HepG2 (cell line): ENCODE results near the gene GNB3. TPM values are rescaled to one million over a fixed set of nuclear protein-coding genes. Genes with fewer than 3 reads are reported as not detected.

Experiments
- ATAC-seq: fragments of 200-7000 bp; cut with Tn5 transposase; 3 replicates; pipeline ENCODE4 v1.9.1; 2020; ENCODE audit warnings: mild to moderate bottlenecking, moderate library complexity
- BruUV-seq: library from RNA; stranded (reverse); fragments of 400-500 nt; replicated peaks from 2 replicates; lab custom pipeline; 2021; lab: Mats Ljungman, UMichigan
- CTCF ChIA-PET: fragments of 300-600 bp; formaldehyde crosslinking; extraction: SDS; loops from one replicate; lab custom pipeline; 2021; ENCODE audit warnings: low total read pairs, inconsistent platforms, low intra/inter-chr PET ratio; lab: Yijun Ruan, JAX
- POLR2A ChIA-PET: fragments of 350-600 bp; sonication (Branson Sonifier 250); formaldehyde crosslinking; loops from one replicate; lab custom pipeline; 2020; ENCODE audit warnings: antibody characterized with exemption, inconsistent platforms; lab: Yijun Ruan, JAX
- DNase-seq: peaks from one replicate; pipeline ENCODE4 v3.0.0-alpha.2; 2015; ENCODE audit warnings: low spot score
- FAIRE-seq: peaks from 3 replicates; lab custom pipeline; 2011; peaks lifted over from hg19 to GRCh38; lab: Jason Lieb, UNC
- H2AFZ ChIP-seq: one replicate; pipeline ENCODE4 v1.6.1; 2011; ENCODE audit warnings: low read length, inconsistent platforms
- H3K27ac ChIP-seq: fragments of 300-600 bp; 3 replicates; pipeline ENCODE4 v1.8.0; 2011; ENCODE audit warnings: mixed run types, mild to moderate bottlenecking, mixed read lengths, low read length, inconsistent platforms; ENCODE audit not compliant: insufficient read depth; ENCODE audit errors: extremely low read length
- H3K27me3 ChIP-seq, 2 experiments: fragments of 200-600 bp in 1 of 2; 2 replicates in 1 of 2; 3 replicates in 1 of 2; pipeline versions ENCODE4 v1.6.0 to v1.8.0; 2011; ENCODE audit warnings: low read length in 2 of 2, mild to moderate bottlenecking in 2 of 2, moderate library complexity in 2 of 2, inconsistent platforms in 1 of 2; ENCODE audit not compliant: insufficient read depth in 2 of 2, control insufficient read depth in 1 of 2
- H3K36me3 ChIP-seq, 2 experiments: fragments of 200-600 bp in 1 of 2; replicated peaks in 1 of 2; 2 replicates in 1 of 2; 3 replicates in 1 of 2; pipeline versions ENCODE4 v1.5.1 to v1.8.0; 2011; ENCODE audit warnings: low read length in 2 of 2, inconsistent platforms in 1 of 2; ENCODE audit not compliant: insufficient read depth in 2 of 2, control insufficient read depth in 1 of 2
- H3K4me1 ChIP-seq: 2 replicates; pipeline ENCODE4 v1.5.1; 2012; ENCODE audit warnings: low read length, inconsistent platforms; ENCODE audit not compliant: insufficient read depth
- H3K4me2 ChIP-seq: 2 replicates; pipeline ENCODE4 v1.6.0; 2011; ENCODE audit warnings: low read depth, low read length, inconsistent platforms
- H3K4me3 ChIP-seq, 3 experiments: fragments of 200-600 bp in 1 of 3; sonication (generic), shearing (Covaris generic) in 1 of 3; replicated peaks in 1 of 3; 2 replicates each; pipeline ENCODE4 v1.5.1; 2011 to 2016; ENCODE audit warnings: low read length in 3 of 3, inconsistent platforms in 2 of 3, low read depth in 2 of 3, mild to moderate bottlenecking in 2 of 3, control low read depth in 1 of 3, mixed read lengths in 1 of 3; ENCODE audit not compliant: insufficient read depth in 1 of 3
- H3K79me2 ChIP-seq: one replicate; pipeline ENCODE4 v1.6.1; 2011; ENCODE audit warnings: low read length, inconsistent platforms; ENCODE audit not compliant: insufficient read depth
- H3K9ac ChIP-seq: 2 replicates; pipeline ENCODE4 v1.6.0; 2011; ENCODE audit warnings: mild to moderate bottlenecking, low read depth, low read length, inconsistent platforms; ENCODE audit not compliant: insufficient read depth
- H3K9me3 ChIP-seq: 2 replicates; pipeline ENCODE4 v1.5.1; 2012; ENCODE audit warnings: mild to moderate bottlenecking, low read length
- H4K20me1 ChIP-seq: 2 replicates; pipeline ENCODE4 v1.6.0; 2011; ENCODE audit warnings: inconsistent platforms, mild to moderate bottlenecking, low read length, moderate library complexity; ENCODE audit not compliant: insufficient read depth
- AGO2 ChIP-seq: fragments of 200-400 bp; formaldehyde crosslinking; optimal IDR thresholded peaks from 2 replicates; pipeline ENCODE3; 2017; ENCODE audit warnings: mild to moderate bottlenecking, low read depth, low read length, moderate library complexity
- HNRNPH1 ChIP-seq: fragments of 200-400 bp; formaldehyde crosslinking; optimal IDR thresholded peaks from 2 replicates; pipeline ENCODE3; 2017; ENCODE audit warnings: mild to moderate bottlenecking, low read depth, low read length
- JUNB ChIP-seq: sonication (generic); formaldehyde crosslinking; IDR thresholded peaks from 2 replicates; pipeline ENCODE4 v1.8.0; 2022; ENCODE audit warnings: missing genetic modification reagents, mild to moderate bottlenecking, borderline replicate concordance
- NPAS2 ChIP-seq: sonication (generic); formaldehyde crosslinking; IDR thresholded peaks from 2 replicates; pipeline ENCODE4 v1.8.0; 2022; ENCODE audit warnings: mild to moderate bottlenecking, missing genetic modification reagents, borderline replicate concordance
- PHF21A ChIP-seq: sonication (generic); formaldehyde crosslinking; IDR thresholded peaks from 2 replicates; pipeline ENCODE4 v1.5.0; 2020; ENCODE audit warnings: mild to moderate bottlenecking, missing genetic modification reagents
- POLR2A ChIP-seq, 2 experiments: IDR thresholded peaks; 2 replicates each; pipeline ENCODE4 v1.6.1; 2011; ENCODE audit warnings: low read depth in 2 of 2, low read length in 2 of 2, mild to moderate bottlenecking in 1 of 2, moderate library complexity in 1 of 2; ENCODE audit not compliant: insufficient read depth in 1 of 2
- TARDBP ChIP-seq: sonication (generic); formaldehyde crosslinking; IDR thresholded peaks from 2 replicates; pipeline ENCODE4 v1.8.0; 2022; ENCODE audit warnings: mild to moderate bottlenecking, missing genetic modification reagents
- ZKSCAN8 ChIP-seq: IDR thresholded peaks from 2 replicates; pipeline ENCODE4 v1.6.1; 2016; ENCODE audit warnings: borderline replicate concordance, missing genetic modification reagents, missing compliant biosample characterization
- ZSCAN21 ChIP-seq: sonication (generic); formaldehyde crosslinking; IDR thresholded peaks from 2 replicates; pipeline ENCODE4 v1.8.0; 2022; ENCODE audit warnings: mild to moderate bottlenecking, missing genetic modification reagents, moderate library complexity, borderline replicate concordance
- WGBS: methylation state at CpG from one replicate; pipeline ENCODE4 v1.1.6; 2017; ENCODE audit warnings: low lambda C conversion rate; 5-methylcytosine and 5-hydroxymethylcytosine counted together
- in situ Hi-C: cut with HindIII; loops from 2 replicates; pipeline ENCODE4 v1.10.0; 2017; ENCODE audit warnings: low pct_unique_long_range_greater_than_20kb; ENCODE audit not compliant: extremely low pct_ligation_motif_present
- intact Hi-C: fragments of 100-400 bp; cut with micrococcal nuclease; formaldehyde crosslinking; loops from one replicate; pipeline ENCODE4 v1.10.0; 2022; ENCODE audit not compliant: unreplicated experiment
- polyA plus RNA-seq, 8 experiments: library from polyadenylated mRNA; depleted of rRNA in 3 of 8; stranded (reverse) in 7 of 8; unstranded in 1 of 8; fragments of >200 nt; fragmentation: Illumina TruSeq in 4 of 8; extraction: Trizol in 4 of 8; gene quantifications; 2 replicates each; pipeline versions ENCODE4 v1.2.1 to v1.2.3, GENCODE V29; 2011 to 2016; ENCODE audit warnings: low read depth in 4 of 8, missing spikeins in 1 of 8, mixed read lengths in 1 of 8; ENCODE audit not compliant: insufficient read depth in 1 of 8
- total RNA-seq, 5 experiments: library from RNA; depleted of rRNA; stranded (reverse); fragments of >200 nt; fragmentation: Illumina TruSeq; extraction: Trizol; gene quantifications; 2 replicates each; pipeline ENCODE4 v1.2.3, GENCODE V29; 2016; ENCODE audit warnings: low read depth in 1 of 5
- TF ChIP-seq, protein P1 (sequence below): fragments of 450-650 bp; IDR thresholded peaks from 2 replicates; pipeline ENCODE4 v1.6.1; 2016

GNB3 gene
- total and polyA plus RNA-seq, 2 of the 13 experiments (the other 11 are each of a cell fraction or from before 2014, with no cell fraction given), result 1.3 to 3.6 TPM

DNA sequence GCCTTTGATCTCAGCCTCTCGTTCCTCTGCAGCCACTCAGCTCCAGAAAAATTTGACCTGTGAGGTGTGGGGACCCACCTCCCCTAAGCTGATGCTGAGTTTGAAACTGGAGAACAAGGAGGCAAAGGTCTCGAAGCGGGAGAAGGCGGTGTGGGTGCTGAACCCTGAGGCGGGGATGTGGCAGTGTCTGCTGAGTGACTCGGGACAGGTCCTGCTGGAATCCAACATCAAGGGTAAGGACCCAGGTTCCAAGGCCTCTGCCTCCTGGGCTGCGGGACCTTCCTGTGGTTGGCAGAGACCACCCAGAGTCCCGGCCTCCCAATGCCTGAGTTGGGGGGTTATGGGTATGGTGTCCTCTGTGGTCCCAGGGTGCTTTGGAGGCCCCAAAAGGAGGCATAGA is 23.6 kb upstream of the GNB3 start:
- no peak for DNase-seq
- H3K79me2 ChIP-seq, result no peaks in the 10 kb centered on the region
- H3K4me3 ChIP-seq, result no peak overlapping the region
- TF ChIP-seq POLR2A (IDR thresholded peaks at IDR 0.05; ENCODE audit: insufficient read depth in 1 of 2, low read depth in 2 of 2, low read length in 2 of 2), result peak in 1 of 2 experiments; percentile 8; a peak in 1 of 4 replicates
- no peak for TF ChIP-seq HNRNPH1
- no peaks in the 10 kb centered on the region for H3K36me3 ChIP-seq
- no peak for FAIRE-seq
- ChIA-PET POLR2A (no interaction called here), CTCF (no interaction called here)
- H3K4me1 ChIP-seq, result peaks cover 42% of the 10 kb centered on the region
- H3K4me2 ChIP-seq, result no peak overlapping the region
- WGBS, result 25% methylated on average over 8 of the region's 8 CpGs
- no peak overlapping the region for H3K27ac ChIP-seq
- no peak overlapping the region for H2AFZ ChIP-seq
- in situ Hi-C loops (no loop called here), intact Hi-C loops (no loop called here)
- no peaks in the 10 kb centered on the region for H4K20me1 ChIP-seq
- H3K9ac ChIP-seq, result no peak overlapping the region
- peaks cover 5 to 34% of the 10 kb centered on the region in 2 experiments; a peak in 4 of 5 replicates for H3K27me3 ChIP-seq
- no peaks in the 10 kb centered on the region for H3K9me3 ChIP-seq
- ATAC-seq, result no peak
- BruUV-seq, result no TSS peak

DNA sequence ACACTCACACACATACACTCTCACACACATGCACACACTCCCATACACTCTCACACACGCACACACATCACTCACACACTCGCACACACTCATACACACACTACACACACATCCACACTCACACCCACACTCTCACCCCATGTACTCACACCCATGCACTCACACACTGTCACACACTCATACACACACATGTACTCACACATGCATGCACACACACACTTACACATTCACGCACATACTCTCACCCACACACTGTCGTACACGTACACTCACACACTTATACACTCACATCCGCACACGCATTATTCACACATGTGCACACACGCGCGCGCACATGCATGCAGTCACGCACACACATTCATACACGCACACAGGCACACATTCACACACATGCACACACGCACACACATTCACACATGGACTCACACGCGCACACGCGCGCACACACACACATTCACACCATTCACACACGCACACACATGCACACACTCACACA is 23.0 kb upstream of the GNB3 start:
- in situ Hi-C loops, result no loop called here
- H4K20me1 ChIP-seq, result no peaks in the 10 kb centered on the region
- POLR2A ChIA-PET, result no interaction called here
- H3K9me3 ChIP-seq, result no peaks in the 10 kb centered on the region
- no peak overlapping the region for H3K4me3 ChIP-seq
- H3K36me3 ChIP-seq, result no peaks in the 10 kb centered on the region
- no peak overlapping the region for H2AFZ ChIP-seq
- H3K4me1 ChIP-seq, result peaks cover 42% of the 10 kb centered on the region
- H3K9ac ChIP-seq, result no peak overlapping the region
- no peak overlapping the region for H3K4me2 ChIP-seq
- no peak overlapping the region for H3K27ac ChIP-seq
- DNase-seq (no peak), FAIRE-seq (no peak), ATAC-seq (no peak)
- WGBS, result 93% methylated on average over 20 of the region's 20 CpGs
- peaks cover 7 to 34% of the 10 kb centered on the region in 2 experiments; a peak in 4 of 5 replicates for H3K27me3 ChIP-seq
- intact Hi-C loops, result no loop called here
- BruUV-seq, result no TSS peak
- no peaks in the 10 kb centered on the region for H3K79me2 ChIP-seq
- CTCF ChIA-PET, result no interaction called here
- TF ChIP-seq HNRNPH1, result no peak
- TF ChIP-seq ZSCAN21 (CRISPR knock-in tag), result 0 out of 2 replicates have a peak, but pooled peaks have one; percentile 29
- 0 out of 2 replicates have a peak, but pooled peaks have one; percentile 24 for TF ChIP-seq JUNB
- peak; percentile 97 for TF ChIP-seq TARDBP (CRISPR knock-in tag)
- no peak for TF ChIP-seq PHF21A (CRISPR knock-in tag)
- TF ChIP-seq NPAS2 (CRISPR knock-in tag), result no peak
- peak; percentile 50 to 54; a peak in 2 of 4 replicates for TF ChIP-seq POLR2A (IDR thresholded peaks at IDR 0.05; ENCODE audit: insufficient read depth in 1 of 2, low read depth in 2 of 2, low read length in 2 of 2)
- peak; percentile 57 for TF ChIP-seq AGO2
- TF ChIP-seq ZKSCAN8 (CRISPR knock-in tag), result no peak
- TF ChIP-seq, protein P1, sequence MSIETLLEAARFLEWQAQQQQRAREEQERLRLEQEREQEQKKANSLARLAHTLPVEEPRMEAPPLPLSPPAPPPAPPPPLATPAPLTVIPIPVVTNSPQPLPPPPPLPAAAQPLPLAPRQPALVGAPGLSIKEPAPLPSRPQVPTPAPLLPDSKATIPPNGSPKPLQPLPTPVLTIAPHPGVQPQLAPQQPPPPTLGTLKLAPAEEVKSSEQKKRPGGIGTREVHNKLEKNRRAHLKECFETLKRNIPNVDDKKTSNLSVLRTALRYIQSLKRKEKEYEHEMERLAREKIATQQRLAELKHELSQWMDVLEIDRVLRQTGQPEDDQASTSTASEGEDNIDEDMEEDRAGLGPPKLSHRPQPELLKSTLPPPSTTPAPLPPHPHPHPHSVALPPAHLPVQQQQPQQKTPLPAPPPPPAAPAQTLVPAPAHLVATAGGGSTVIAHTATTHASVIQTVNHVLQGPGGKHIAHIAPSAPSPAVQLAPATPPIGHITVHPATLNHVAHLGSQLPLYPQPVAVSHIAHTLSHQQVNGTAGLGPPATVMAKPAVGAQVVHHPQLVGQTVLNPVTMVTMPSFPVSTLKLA, result peak; percentile 88
